NCI-H510A (cell line): ENCODE results near the gene ADAM10.
"Not testable (repeated sequence)": the region's sequence is repeated elsewhere in the genome, so short reads cannot be mapped to it uniquely, and the experiment has no call there.

ENCODE experiments used
- DNase-seq: peaks from one replicate; lab custom pipeline; 2025; lab: John Stamatoyannopoulos, UW

Gene ADAM10

GRCh38 chr15:58608129-58608590 is 141.3 kb downstream of the ADAM10 start:
- no peak for DNase-seq

DNA sequence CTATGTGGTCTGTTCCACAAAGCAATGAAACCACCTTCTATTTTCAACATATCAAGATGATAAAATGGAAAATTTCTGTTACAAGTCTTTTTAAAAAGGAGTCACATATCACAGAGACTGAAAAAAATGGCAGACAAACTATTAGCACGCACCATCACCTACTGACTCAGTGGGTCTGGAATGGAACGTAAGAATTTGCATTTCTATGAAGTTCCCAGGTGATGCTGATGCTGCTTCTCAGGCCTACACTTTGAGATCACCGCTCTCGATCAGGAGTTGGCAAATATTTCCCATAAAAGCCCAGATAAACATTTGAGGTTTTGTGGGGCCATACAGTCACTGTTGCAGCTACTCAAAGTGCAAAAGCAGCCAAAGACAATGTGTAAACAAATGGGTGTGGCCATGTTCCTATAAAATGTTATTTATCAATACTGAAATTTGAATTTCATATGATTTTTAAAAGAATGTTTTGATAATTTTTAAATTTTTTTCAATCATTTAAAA is 142.9 kb downstream of the ADAM10 start:
- no peak for DNase-seq

- no peak for DNase-seq
Measured at GRCh38 chr15:58605931-58606530, 143.5 kb downstream of the ADAM10 start.

DNA sequence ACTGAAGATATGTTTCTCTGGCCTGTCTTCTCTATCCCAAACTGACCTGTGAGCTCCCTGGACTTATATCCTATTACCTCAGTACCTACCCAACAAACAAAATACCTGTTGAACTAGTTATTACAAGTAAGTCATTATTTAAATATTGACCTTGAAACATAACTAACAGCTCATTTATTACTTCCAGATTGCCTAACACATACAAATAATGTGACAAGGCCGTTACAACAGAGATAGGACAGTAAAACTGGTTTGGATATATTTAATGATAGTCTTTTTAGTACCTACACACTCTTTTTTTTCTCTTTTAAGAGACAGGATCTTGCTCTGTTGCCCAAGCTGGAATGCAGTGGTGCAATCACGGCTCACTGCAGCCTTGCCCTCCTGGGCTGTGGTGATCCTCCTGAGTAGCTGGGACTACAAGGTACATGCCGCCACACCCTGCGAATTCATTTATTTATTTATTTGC is 145.0 kb downstream of the ADAM10 start:
- DNase-seq = no peak

GRCh38 chr15:58603927-58604326 is 145.6 kb downstream of the ADAM10 start:
- not testable (repeated sequence) for DNase-seq

GRCh38 chr15:58602823-58603222 is 146.7 kb downstream of the ADAM10 start:
- DNase-seq = no peak

GRCh38 chr15:58598829-58599210 is 150.7 kb downstream of the ADAM10 start:
- no peak for DNase-seq

- DNase-seq = no peak
Measured at GRCh38 chr15:58597943-58598828, 151.3 kb downstream of the ADAM10 start.

- no peak for DNase-seq
Measured at GRCh38 chr15:58595516-58596263, 153.8 kb downstream of the ADAM10 start.

DNA sequence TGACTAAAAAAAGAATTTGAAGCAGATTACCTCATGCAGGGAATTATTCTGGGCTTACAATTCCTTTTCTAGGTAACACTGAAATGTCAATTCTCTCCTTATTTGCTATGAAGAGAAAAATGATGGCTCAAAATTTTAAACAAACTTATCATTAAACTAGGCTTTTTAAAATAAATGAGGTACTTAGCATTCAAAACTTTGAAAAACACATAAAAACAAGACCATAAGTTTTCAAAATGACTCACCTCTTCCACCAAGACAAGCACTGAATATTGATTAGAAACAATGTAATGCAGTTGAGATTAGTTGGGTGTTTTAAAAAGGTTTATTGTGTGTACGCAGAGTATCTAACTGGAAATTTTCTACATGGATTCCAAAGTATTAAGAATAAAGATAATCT is 154.6 kb downstream of the ADAM10 start:
- DNase-seq = no peak

DNA sequence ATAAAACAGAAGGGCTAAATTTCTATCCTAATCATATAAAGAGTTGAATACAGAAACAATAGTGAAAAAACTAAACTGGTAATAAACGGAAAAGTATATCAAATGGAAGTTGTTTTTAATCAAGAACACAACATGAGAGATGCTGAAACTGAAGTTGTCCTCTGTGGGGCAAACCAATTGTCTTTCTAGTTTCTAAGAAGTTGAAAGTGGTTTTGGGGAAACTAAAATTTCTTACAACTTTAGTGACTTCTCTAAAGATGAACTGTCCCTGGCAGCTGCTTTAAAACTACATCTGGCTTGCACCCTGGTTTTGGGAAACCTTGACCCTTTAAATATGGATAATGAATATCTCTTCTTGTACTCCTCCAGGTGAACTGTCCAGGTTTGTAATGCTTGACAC is 155.6 kb downstream of the ADAM10 start:
- DNase-seq = no peak

GRCh38 chr15:58590926-58591325 is 158.6 kb downstream of the ADAM10 start:
- DNase-seq = no peak

DNA sequence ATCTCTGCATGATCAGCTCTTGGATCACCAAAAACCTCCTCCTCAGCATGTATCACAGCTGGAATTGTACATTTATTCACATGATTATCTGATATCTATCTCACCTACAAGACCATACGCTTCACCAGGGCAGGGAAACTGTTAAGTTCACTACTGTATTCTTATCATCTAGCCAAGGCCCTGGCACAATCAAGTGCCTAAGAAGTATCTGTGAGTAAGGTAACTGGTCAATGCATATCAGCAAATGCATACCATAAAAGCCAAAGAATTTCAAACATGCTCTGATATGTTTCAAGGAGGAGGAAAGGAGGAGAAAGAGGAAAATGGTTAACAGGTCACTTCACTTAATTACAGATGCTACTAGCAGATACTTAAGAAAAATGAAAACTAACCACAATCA is 159.3 kb downstream of the ADAM10 start:
- DNase-seq = no peak

DNA sequence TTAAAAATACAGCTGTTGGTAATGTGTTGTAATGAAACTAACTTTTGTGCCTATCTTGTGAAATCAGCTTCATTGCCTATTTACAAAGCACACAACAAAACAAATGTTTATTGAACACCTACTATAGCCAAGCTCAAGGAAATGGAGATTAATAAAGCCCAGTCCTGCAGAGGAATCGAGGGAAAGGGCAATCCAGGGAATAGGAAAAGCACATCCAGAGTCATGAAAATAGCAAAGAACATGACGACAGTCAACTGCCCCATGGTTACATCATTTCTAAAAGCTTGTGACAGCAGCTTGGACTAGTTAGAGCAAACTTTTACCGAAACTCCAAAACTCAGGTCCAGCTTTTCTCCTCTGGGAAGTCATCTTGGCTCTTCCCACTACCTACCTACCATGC is 160.5 kb downstream of the ADAM10 start:
- DNase-seq = no peak

GRCh38 chr15:58588096-58588495 is 161.4 kb downstream of the ADAM10 start:
- no peak for DNase-seq

GRCh38 chr15:58587486-58587885 is 162.0 kb downstream of the ADAM10 start:
- no peak for DNase-seq

GRCh38 chr15:58585693-58586443 is 163.6 kb downstream of the ADAM10 start:
- DNase-seq = no peak

DNA sequence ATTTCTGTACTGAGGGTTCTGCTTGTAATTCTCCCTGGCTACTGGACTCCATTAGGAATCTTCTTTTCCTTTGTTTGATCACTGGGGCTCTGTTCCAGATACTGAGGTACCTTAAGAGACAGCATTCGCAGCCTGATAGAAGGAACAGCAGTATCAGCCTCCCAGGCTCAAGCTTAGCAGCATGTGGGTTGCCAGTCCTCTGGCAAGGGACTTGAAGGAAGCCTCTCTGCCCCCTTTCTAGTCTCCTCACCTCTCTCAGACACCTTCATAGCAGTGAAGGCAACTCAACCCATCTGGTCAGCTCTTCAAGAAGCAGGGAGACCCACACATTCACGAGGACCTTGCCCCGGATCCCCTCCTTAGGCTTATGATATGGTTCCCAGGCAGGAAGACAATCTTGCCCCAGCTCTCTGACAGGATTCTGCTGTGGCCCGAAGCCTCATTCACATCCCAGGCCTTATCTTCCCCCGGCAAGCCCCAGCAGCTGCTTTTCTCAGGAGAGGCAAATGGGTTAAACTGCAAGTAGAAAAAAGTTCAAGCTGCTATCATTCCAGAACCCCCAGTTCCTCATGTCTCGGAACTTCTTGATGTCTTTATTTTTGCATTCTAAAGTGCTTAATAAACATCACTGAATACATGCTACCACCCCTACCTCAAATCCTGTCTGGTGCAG is 164.6 kb downstream of the ADAM10 start:
- no peak for DNase-seq

GRCh38 chr15:58583171-58583908 is 166.2 kb downstream of the ADAM10 start:
- no peak for DNase-seq

GRCh38 chr15:58582160-58582559 is 167.3 kb downstream of the ADAM10 start:
- no peak for DNase-seq
